D341Med (cell line): ENCODE results near the gene GSG1L.
"Not testable (repeated sequence)": the region's sequence is repeated elsewhere in the genome, so short reads cannot be mapped to it uniquely, and the experiment has no call there.

Experiments used
- DNase-seq: peaks from one replicate; pipeline ENCODE4 v3.0.0; 2012; ENCODE audit warnings: low spot score

Gene GSG1L

DNA sequence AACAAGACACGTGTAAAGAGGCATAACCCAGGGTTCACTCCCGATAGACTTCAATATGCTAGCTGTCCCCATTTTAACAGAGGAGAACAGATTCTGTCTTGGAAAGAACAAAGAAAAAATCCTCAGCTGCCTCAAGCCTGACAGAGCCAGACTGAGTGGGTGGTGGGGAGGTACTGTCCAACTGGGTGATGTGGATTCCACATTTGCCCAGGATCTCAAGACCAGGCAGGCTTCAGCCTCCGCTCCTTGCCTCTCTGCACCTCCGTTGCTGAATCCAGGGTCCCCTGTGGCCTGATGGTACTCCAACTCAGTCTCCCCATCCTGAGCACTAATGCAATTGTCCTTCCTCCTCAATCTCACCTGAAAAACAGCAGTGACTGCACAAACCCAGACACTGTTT is 163.8 kb downstream of the GSG1L start:
- DNase-seq = no peak

DNA sequence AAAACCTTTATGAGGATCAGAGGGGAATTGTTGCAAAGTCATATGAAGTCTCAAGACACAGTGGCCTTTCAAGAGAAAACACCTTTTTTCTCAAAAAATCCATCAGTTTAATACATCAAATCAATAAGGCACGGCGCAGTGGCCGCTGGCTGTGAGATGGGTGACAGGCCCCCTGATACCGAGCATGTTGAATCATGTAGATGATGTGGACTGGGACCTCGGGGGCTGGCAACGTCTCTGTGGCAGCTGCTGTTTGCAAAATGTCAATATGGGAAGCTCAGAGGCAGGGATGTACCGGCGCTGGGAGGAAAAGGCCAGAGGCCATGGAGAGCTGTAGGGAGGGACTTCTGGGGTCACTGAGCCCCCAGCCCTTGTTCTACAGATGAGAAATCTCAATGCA is 169.1 kb downstream of the GSG1L start:
- no peak for DNase-seq

GRCh38 chr16:27892879-27893278 is 170.6 kb downstream of the GSG1L start:
- DNase-seq = no peak

DNA sequence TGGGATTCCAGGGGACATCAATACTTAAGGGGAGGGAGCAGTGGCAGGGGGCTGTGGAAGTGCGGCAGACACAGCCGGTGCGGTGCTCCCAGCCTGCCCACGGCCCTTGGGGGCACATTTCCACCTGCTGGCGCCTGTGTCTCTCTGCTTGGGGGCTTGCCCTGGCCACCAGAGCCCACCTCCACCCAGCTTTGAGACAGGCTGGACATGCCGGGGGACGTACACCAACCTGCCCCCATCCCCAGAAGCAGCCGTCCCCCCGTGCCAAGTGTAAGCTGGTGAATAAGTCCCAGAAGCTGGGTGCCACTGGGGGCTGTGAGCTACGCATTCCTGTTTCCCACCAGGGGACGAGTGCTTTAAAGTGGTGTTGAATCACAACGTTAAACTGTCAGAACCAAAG is 172.6 kb downstream of the GSG1L start:
- no peak for DNase-seq

DNA sequence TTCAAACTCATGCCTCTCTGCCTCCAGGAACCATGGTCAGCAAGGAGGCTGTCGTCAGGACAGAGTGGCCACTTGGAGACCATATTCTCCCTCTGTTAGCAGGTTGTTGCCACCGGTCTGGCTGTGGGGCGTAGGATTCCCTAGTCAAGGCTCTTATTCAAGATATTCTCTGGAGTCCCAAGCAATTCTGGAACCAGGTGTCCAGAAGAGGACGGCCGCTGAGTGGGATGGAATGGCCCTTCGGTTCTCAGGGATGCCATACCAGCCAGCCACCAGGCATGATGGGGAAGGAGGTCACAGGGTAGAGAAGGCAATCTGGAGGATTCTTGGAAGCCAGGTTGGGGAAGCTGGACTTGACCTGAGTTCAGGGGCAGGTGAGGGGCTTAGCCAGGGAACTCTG is 173.5 kb downstream of the GSG1L start:
- no peak for DNase-seq

- no peak for DNase-seq
These were observed 179.9 kb downstream of the GSG1L start for GRCh38 chr16:27883576-27883975.

- no peak for DNase-seq
These were observed 183.2 kb downstream of the GSG1L start for GRCh38 chr16:27880287-27880686.

DNA sequence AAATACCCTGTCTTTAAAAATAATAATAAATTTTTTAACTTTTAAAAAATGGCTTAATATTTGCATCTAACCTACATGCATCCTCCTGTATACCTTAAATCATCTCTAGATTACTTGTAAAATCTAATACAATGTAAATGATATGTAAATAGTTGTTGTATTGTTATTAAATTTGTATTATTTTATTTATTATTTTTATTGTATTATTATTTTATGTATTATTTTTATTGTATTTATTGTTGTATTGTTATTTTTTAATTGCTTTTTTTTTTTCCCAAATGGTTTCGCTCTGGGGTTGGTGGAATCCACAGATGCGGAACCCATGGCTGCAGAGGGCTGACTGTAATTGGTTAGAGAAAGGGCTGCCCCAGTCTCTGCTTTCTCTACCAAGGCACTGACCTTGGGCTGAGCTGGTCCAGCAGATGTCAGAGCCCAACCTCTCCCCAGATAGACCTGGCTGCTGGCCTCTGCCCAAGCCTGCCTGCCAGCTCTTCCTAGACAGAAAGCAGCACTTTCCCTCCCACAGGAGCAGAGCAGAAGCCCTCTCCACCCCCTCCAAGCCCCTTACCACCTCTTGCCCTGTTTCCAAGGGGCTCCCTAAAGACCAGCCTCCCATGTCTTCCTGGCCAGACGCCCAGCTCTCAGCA is 183.8 kb downstream of the GSG1L start:
- no peak for DNase-seq

DNA sequence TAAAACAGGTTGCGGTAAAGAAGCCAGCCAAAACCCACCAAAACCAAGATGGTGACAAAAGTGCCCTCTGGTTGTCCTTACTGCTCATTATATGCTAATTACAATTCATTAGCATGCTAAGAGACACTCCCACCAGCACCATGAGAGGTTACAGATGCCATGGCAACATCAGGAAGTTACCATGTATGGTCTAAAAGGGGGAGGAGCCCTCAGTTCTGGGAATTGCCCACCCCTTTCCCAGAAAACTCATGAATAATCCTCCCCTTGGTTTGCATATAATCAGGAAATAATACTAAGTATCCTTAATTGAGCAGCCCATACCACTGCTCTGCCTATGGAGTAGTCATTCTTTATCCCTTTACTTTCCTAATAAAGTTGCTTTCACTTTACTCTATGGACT is 190.9 kb downstream of the GSG1L start:
- DNase-seq = not testable (repeated sequence)

DNA sequence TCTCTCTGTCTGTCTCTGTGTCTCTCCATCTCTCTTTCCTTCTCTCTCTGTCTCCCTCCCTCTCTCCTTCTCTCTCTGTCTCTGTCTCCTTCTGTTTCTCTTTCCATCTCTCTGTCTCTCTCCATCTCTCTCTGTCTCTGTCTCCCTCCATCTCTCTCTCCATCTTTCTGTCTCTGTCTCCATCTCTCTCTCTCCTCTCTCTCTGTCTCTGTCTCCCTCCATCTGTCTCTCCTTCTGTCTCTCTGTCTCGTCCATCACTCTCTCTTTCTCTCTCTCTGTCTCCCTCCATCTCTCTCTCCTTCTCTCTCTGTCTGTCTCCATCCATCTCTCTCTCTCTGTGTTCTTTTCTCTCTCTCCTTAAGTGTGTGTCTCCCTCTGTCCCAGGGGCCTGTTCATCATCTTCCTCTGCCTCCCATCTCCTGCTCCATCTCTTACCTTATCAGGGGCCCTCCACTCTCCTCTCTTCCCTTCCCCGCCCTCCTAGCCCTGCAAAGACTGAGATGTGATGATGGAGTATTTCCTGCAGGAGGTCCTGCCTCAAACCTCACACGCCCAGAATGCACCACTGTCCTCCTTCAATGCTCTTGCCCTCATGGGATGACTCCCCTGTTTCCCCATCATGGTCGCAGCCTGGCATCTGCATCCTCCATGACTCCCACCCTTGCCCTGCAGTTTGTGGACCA is 193.3 kb downstream of the GSG1L start:
- DNase-seq = no peak

- no peak for DNase-seq
These were observed 194.1 kb downstream of the GSG1L start for GRCh38 chr16:27869411-27869810.

DNA sequence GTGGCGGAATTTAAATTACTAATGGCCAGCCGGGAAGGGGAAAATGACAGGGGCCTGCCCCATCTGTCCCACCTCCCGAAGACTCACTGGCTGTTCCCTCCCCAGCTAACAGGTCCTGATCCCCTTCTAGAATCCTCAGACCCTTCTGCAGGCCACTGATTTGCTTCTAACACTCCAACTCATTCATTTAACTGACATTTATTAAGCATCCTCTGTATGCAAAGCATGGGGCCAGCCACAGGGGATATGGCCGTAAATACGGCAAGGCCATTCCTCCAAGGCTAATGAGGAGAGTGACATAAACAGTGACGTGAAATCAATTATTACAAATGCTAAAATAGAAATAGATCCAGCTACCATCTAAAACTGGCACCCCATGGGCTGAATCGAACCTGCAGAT is 195.3 kb downstream of the GSG1L start:
- DNase-seq = no peak

- DNase-seq = peak; percentile 92
These were observed 196.1 kb downstream of the GSG1L start for GRCh38 chr16:27867122-27868110.

DNA sequence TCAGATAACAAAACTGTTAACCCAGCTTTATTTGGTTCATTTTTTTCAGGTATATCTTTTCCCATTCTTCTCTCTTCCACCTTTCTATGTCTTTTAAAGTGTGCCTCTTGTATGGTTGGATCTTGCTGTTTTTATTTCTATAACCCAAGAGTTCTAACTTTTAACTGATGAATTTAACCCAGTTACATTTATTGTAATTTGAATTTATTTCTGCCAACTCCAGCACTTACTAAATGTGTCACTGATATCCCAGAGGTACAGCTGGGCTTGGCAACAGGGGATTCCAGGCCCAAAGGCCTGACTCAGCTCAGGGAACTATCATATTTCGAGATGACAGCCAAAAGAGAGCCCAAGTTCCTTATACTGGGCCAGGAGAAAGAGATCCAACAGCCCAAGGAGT is 200.1 kb downstream of the GSG1L start:
- DNase-seq = no peak

DNA sequence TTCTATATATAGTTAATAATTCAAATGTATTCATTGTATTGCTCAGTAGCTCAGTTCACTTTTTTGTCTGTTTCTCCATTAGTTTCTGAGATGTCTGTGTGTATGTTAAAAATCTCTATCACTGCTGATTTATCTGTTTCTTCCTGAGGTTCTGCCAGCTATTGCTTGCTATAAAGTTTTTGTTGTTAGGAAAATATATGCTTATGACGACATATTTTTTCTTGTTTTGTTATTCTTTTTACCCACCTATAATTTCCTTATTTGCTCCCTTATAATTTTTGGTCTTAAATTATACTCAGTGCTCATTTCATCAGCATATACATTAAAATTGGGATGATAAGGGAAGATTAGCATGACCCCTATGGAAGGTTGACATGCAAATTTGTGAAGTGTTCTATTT is 200.6 kb downstream of the GSG1L start:
- DNase-seq = no peak

- DNase-seq = no peak
These were observed 203.4 kb downstream of the GSG1L start for GRCh38 chr16:27860091-27860490.

DNA sequence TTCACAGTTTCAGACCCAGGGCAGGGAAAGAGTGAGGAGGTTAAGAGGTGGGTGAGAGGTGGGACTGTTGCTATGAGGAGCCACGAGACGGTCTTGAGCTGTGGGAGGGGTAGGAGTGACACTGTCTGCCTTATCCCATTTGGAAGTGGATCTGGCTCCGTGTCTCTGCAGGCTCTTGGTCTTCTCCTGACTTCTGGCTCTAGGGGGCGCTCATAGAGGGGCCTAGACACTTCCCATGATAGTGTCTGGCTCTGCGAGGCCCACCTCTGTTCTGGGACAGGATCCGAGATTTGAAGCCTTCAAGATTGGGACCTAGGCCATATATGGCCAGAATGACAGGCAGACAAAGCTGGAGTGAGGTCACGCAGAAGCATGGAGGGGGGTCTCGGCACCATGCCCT is 204.5 kb downstream of the GSG1L start:
- no peak for DNase-seq

- DNase-seq = no peak
These were observed 209.9 kb downstream of the GSG1L start for GRCh38 chr16:27853651-27854050.

DNA sequence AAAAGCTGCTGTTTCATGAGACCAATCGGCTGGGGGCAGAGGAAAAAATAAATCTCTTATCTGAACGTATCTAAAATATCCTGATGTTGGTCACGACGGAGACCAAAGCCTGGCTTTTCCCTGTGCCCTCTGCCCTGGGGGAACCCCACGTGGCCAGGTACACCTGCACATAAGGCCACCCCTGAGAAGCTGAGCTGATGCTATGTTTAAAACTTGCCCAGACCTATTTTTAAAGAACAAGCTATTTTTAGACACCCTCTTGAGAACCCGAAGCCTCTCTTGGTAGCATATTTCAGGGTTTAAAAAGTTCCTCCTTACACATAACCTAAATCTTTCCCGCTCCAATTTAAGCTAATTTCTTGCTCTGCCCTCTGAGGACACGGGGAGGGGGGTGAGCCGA is 210.4 kb downstream of the GSG1L start:
- DNase-seq = no peak

GRCh38 chr16:27852681-27853080 is 210.8 kb downstream of the GSG1L start:
- DNase-seq = no peak

- DNase-seq = no peak
These were observed 211.4 kb downstream of the GSG1L start for GRCh38 chr16:27852116-27852515.

- no peak for DNase-seq
These were observed 211.9 kb downstream of the GSG1L start for GRCh38 chr16:27851586-27851985.

DNA sequence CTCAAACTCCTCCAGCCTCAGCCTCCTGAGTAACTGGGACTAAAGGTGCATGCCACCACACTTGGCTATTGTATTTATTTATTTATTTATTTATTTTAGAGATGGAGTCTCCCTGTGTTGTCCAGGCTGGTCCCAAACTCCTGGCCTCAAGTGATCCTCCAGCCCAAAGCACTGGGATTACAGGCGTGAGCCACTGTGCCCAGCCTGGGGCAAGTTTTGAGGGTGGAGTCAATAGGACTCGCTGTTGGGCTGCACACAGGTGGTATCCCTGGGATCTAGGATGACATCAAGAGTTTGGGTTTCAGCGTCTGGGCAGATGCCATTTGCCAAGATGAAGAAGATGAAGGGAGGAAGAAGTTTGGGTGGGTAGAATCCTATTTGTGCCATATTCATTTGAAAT is 213.9 kb downstream of the GSG1L start:
- DNase-seq = no peak
